GM18517 (cell line): ENCODE measurements around the gene VAT1L.

Experiments
- ATAC-seq: cut with Tn5 transposase; IDR thresholded peaks from one replicate; pipeline ENCODE4 v1.9.1; 2021; ENCODE audit warnings: mild to moderate bottlenecking, moderate library complexity; ENCODE audit not compliant: unreplicated experiment

VAT1L gene, protein sequence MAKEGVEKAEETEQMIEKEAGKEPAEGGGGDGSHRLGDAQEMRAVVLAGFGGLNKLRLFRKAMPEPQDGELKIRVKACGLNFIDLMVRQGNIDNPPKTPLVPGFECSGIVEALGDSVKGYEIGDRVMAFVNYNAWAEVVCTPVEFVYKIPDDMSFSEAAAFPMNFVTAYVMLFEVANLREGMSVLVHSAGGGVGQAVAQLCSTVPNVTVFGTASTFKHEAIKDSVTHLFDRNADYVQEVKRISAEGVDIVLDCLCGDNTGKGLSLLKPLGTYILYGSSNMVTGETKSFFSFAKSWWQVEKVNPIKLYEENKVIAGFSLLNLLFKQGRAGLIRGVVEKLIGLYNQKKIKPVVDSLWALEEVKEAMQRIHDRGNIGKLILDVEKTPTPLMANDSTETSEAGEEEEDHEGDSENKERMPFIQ

DNA sequence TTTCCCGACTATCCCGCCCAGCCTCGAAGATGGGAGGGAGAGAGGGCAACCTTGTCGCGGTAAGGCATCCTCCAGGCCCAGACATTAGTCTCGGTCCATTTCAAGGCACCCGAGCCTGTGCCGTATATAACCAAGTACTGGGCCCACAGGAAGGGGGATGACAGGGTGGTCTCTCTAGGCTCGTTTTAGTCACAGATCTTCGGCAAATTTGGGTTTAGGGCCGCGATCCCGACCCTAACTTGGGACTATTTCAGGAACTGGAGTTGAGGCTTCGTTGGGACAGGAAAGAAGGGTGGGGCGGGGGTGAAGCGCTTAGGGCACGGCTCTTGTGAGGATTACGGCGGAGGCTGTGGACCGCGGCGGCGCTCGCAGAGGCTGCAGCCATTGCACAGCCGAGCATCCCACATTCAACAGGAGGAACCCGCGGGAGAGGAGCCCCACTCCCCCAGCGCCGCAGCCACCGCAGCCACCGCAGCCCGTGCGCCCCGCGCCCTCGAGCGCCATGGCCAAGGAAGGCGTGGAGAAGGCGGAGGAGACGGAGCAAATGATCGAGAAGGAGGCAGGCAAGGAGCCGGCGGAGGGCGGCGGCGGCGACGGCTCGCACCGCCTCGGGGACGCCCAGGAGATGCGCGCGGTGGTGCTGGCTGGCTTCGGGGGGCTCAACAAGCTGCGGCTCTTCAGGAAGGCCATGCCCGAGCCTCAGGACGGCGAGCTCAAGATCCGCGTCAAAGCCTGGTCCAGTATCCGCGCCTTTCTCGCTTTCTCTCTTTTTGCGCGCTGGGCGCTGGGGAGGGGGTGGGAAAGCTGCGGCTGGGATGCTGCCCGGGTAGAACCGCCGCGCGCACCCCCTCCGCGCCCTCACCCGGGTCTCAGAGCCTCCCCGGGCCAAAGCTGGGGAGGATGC is at the start of gene VAT1L:
VAT1L (plus strand) TSS at position 384 of the 904 bp plus-strand sequence; CDS start at position 503, 119 bp downstream.
- ATAC-seq, result no peak

DNA sequence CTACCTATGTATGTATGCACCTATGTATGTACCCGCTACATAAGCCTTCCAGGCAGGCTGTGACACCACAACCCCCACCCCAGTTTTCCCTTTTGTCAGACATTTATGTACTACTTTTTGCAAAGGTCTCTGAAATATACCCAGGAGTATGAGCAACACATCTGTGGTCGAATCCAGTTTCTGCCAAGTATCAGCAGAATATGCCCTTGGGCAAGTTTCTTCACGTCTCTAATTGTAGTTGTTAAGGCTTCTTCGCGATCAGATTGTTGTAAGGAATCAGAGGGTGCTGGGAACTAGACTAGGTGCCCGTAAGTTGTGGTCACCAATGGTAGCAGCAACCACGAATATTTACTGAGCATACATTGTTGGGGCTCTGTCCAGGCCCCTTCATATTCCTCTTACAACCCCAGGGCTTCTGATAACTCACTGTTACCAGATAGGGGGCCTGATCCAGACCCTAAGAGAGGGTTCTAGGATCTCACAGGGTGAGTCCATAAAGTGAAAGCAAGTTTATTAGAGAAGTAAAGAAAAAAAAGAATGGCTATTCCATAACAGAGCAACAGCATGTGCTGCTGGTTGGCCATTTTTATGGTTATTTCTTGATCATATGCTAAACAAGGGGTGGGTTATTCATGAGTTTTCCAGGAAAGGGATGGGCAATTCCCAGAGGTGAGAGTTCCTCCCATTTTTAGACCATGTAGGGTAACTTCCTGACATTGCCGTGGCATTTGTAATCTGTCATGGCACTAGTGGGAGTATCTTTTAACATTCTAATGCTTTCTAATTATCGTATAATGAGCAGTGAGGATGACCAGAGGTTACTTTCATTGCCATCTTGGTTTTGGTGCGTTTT is 49.4 kb upstream of the VAT1L start:
- ATAC-seq, result no peak

DNA sequence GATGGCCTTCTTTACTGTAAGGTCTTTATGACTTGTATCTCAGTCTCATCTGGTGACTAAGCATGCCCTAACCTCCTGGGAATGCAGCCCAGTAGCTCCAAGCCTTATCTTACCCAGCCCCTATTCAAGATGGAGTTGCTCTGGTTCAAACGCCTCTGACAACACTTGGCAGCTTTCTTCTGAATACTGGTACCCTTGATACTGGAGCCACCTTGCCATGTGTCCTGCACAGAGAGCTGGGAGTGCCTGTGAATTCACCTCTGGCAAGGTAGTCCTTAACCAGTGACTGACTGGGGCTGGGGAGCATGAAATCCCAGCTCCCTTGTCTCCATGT is 48.8 kb upstream of the VAT1L start:
- ATAC-seq, result no peak

DNA sequence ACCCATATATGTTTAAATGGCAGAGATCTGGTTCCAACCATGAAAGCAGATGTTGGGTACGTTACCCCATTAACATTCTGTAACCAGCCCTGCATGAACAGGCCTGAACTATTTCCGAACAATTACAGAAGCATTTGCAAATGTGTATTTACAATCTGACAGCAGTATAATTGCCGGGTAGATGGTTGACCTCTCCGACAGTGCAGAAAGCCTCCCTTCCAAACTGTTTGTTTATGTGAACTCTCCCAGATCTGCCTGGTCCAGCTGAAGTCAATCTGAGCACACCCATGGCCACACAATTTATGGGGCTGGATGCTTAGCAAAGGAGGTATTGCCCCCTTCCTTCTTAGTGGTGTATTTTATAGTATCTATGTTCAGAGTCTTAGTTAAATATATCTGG is 44.2 kb upstream of the VAT1L start:
- no peak for ATAC-seq

DNA sequence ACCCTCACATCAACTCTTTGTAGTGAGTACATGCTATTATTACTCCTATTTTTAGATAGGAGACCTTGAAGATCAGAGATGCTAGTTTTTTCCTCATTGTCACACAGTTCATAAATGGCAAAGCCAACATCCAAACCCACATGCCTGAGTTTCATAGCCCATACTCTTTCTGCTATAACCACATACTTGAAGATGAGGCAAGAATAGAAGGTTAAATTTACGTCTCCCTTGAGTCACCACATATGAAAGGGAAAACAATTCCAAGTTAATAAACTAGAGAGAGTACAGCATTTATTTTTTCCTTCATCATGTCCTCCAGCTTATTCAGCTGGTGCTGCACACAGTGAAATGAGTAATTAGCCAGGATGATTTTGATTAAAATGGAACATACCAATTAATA is 42.4 kb upstream of the VAT1L start:
- ATAC-seq, result no peak

DNA sequence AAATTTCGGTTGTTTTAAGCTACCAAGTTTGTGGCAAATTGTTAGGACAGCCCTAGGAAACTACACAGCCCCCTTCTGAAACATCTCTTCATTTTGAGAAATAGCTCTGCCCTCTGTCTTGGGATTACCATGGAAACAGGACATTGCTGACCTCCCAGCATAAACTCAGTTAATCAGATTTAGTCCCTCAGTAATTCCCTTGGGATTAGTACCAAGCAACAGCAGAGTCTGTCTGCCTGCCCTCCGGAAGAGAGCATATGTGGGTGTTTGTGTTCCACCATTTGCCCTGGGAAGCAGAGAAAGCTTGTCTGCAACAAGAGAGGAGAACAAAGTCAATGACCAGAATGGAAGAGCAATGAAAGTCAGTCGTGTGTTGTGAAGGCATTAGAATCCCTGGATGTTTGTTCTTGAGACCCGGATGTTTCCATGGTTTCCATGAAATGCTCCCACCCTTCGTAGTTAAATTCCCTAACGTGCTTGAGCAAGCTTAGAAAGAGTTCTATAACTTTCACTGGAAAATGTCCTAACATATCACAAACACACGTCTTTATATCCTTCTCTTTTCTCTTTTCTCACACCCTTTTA is 39.9 kb upstream of the VAT1L start:
- ATAC-seq, result no peak

DNA sequence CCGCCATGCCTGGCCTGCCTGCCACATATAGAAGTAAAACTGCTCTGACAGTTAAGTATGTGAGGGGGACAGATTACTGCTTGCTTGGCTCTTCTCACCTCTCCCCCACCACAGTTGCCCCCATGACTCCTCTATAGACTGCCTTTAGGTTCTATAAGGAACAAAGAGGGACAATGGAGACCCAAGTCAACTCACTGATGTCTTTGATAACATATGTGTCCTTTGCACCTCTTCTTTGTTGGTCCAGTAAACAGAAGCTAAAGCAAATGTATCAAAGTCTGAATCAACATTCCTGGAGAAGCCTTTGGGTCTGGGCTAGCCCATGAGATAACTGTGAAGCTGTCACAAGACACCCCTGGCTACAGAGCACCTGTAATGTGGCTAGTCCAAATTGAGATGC is 38.9 kb upstream of the VAT1L start:
- no peak for ATAC-seq

DNA sequence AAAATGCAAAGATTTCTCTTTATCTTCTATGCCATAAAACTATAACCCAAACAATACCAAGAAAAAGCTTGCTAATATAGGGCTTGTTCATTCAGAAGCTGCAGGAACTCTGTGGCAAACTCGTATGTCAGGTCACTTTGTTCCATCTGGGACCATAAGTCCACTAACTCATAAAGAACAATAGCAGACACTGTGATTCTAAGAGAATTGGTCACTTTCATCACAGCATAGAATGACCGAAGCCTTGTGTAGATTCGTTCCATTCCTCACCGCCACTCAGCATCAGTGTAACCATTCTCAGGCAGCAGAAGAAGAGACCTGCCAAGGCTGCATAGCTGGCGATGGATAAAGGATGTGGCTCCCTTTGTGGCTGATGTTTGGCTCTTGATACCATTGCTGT is 30.3 kb upstream of the VAT1L start:
- no peak for ATAC-seq

DNA sequence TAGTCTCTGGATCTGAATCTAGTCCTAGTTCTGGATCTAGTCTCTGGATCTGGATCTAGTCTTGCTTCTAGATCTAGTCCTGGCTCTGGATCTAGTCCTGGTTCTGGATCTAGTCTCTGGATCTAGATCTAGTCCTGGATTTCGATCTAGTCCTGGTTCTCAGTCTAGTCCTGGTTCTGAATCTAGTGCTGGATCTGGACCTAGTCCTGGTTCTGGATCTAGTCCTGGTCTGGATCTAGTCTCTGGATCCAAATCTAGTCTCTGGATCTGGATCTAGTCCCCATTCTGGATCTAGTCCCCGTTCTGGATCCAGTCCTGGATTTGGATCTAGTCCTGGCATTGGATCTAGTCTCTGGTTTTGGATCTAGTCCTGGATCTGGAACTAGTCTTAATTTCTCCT is 29.9 kb upstream of the VAT1L start:
- ATAC-seq, result no peak

DNA sequence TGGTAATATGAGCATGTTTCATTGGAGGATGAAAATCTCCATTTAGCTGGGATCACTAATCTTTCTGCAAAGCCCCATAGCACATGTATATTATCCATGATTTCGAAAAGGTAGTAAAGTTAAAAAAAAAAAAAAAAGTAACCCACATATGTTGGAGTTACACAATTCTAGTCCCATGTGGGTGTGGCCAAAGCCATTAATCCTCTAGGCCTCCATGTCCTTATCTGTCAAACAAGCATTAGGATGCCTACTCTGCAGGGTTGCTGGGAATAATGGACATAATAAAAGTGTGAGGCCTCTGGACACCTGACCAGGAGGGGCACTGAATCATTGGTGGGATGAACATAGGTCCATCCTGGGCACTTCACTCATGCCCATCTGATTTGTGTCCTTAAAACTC is 29.2 kb upstream of the VAT1L start:
- no peak for ATAC-seq

DNA sequence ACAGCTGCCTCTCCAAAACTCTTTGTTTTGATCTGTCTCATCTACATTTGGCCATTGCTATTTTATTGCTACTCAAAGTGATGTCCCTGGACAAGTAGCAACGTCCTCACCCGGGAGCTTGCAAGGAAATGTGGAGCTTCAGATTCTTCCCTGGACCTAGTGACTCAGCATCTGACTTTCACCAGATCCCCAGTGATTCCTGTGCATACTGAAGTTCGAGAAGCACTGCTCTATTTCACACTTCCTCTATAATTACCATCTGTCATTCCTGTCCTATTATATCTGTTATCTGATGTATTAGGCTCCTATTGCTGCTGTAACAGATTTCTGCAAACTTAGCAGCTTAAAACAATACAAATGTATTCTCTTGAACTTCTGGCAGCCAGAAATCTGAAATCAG is 28.5 kb upstream of the VAT1L start:
- no peak for ATAC-seq

DNA sequence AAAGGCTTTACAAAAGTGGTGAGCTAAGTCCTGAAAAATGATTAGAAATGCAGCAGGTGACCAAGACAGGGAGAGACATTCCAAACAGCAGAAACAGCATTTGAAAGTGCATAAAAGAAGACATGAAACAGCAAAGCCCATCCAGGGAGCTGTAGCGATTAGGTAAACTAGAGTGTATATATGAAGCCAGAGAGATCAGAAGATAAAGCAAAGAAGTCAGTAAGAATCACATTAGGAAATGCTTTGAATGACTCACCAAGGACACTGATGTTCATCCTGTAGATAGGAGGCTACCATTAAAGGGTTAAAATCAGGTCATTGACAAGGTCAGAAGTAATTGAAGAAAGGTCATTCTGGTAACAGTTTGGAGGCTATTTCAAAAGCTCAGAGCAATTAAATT is 27.6 kb upstream of the VAT1L start:
- no peak for ATAC-seq

DNA sequence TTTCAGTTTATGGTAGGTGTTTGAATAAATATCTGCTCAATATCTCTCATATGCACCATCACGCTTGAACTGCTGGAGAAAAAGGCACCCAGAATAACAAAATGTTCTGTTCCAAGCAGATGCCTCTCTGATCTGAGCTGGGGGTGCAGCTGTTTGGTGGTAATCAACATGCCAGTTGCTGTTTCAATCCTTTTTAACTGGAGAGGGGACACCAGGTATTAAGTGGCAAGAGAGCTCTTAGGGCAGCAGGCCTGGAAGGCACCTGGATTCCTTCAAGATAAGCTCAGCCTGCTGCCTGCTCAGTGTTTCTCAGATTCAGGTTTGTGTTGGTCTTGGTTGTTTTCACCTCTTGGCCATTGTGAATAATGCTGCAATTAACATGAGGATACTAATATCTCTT is 27.2 kb upstream of the VAT1L start:
- no peak for ATAC-seq

DNA sequence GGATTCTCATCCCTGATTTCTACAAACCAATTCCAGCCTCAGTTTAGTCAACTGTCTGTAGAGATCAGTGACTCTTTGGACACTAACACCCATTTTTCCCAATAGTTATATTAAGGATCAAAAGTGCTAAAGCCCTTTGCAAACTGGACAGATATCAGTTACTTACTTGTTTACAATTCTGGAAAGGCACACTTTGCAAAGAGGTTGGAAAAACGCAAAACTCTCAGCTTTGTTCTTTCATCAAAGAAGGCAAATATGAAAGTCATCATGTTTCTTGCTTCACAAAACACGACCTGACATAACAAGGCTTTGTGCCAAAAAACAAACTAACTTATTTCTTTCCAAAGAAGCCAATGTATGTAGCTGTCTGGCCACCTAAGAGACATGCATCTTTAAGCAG is 26.1 kb upstream of the VAT1L start:
- no peak for ATAC-seq

DNA sequence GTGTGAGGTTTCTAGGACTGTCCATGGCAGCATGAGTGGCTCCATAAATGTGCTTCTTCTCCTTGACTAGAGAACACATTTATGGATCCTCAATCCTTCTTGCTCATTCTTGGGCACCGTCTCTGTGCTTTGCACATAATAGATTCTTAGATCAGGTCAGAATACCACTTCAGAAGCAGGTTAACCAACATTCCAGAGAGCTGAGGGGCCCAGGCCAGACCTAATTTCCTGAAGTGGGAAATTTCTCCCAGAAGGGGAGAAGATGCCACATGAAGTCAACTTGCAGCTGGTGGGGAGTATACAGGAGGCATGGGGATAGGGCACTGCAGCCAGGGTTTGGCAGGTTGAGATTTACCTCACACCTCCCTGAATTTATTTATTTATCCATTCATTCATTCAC is 24.4 kb upstream of the VAT1L start:
- no peak for ATAC-seq

DNA sequence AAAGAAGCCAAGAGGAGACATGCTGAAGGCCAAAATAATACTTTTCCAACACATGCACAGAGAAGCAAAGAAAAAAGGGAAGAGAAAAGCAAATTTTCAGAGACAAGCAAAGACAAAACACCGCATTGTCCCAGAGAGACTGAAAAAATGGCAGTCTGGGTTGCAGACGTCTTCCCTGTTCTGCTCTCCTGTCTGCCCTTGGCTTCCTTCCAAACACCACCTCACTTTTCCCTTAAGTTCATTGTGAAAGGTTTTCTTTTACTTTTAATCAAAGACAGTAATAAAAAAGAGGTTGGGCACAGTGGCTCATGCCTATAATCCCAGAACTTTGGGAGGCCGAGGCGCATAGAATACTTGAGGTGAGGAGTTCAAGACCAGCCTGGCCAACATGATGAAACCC is 21.2 kb upstream of the VAT1L start:
- no peak for ATAC-seq

DNA sequence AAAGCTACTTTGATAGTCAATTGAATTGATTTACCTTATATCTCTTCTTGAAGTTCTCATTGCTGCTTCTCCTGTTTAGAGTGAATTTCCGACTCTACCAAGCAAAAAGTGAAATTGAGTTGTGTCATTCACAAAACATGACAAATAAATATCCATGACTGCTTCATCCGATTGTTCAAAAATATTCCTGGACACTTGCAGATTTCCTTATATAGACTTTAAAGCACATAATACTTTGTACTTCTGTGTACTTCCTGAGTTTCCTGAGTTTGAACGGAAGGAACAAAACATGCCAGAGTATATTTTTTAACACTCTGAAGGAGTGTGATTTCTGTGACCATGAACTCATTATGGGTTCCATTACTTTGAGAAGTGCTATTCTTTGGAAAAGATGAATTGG is 20.5 kb upstream of the VAT1L start:
- no peak for ATAC-seq

DNA sequence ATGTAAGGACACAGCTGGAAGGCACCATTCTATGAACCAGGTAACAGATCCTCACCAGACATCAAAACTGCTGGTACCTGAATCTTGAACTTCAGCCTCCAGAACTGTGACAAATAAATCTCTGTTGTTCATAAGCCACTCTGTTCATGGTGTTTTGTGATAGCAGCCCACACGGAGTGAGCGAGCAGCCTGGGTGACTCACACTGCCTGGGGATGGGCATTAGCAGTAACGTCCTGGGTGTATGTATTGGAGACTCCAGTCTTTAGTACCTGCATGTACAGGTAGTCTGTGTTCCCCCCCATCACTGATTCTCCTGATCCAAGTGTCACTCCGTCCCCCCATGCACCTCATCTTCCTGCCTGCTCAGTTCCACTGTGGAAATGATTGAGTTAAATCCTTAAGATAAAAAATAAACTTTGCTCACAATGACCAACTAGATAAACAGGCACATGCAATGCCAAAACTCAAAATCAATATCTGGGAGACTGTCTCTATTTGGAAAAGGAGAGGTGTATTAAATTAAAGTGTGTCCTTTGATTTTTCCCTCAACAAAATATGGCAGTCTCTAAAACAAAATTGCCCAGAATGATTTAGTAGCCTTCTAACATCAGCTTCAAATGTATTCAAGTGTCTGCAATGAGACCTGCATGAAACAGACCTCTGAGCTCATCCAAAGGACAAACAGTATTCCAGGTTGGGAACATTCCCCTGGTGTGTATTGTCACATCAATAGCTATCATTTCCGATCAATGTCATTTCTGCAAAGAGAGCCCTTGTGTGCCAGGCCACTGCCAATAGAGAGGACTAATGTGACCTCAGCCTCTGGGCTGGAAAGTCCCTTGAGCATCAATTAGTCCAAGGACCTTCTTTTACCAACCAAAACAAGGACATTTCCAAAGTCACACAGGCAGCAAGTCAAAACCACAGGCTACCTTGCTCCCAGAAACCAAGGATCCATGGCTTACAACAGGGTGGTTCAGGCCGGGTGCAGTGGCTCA is 12.2 kb upstream of the VAT1L start:
- ATAC-seq, result no peak

DNA sequence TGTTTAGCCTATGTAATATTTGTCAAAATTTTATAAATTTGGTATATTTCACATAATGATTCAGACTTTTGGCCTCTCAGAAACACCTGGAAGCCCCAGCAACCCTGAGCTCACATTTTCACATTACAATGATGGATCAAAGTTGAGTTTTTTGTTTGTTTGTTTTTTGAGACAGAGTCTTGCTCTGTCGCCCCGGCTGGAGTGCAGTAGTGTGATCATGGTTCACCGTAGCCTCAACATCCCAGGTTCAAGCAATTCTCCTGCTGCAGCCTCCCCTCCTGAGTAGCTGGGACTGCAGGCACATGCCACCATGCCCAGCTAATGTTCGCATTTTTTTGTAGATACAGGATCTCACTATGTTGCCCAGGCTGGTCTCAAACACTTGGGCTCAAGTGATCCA is 10.6 kb upstream of the VAT1L start:
- no peak for ATAC-seq

DNA sequence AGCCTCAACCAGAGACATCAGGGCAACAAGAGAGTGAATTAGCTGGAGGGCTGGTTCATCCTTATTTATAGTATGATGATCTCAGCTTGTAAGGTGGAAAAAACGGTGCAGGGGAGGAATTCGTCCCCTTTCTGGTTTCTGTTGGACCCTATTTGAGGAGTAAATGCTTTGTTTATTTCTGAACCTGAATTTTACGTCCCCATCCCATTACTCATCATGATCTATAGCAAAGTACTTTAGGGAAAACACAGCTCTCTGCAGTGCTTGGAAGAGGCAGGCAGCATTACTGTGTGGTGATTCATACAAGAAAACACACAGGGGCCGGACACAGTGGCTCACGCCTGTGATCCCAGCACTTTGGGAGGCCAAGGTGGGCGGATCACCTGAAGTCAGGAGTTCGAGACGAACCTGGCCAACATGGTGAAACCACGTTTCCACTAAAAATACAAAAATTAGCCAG is 8.0 kb upstream of the VAT1L start:
- ATAC-seq, result no peak
